GM12878 (cell line): ENCODE measurements around the gene AGO4. TPM values are rescaled to one million over a fixed set of nuclear protein-coding genes. Genes with fewer than 3 reads are reported as not detected.

Experiments
- ATAC-seq: fragments of 200-7000 bp; cut with Tn5 transposase; 3 replicates; pipeline ENCODE4 v1.9.1; 2020; ENCODE audit warnings: mild to moderate bottlenecking, moderate library complexity
- BruUV-seq: library from RNA; stranded (reverse); fragments of 400-500 nt; replicated peaks from 2 replicates; lab custom pipeline; 2021; lab: Mats Ljungman, UMichigan
- CTCF ChIA-PET: fragments of 300-600 bp; sonication (Branson Sonifier 250); formaldehyde crosslinking; extraction: SDS; loops from one replicate; lab custom pipeline; 2021; ENCODE audit warnings: inconsistent platforms; lab: Yijun Ruan, JAX
- POLR2A ChIA-PET: fragments of 350-600 bp; formaldehyde crosslinking; extraction: SDS; loops from one replicate; lab custom pipeline; 2021; ENCODE audit warnings: inconsistent platforms; lab: Charles Lee
- RAD21 ChIA-PET: fragments of 300-600 bp; sonication (Branson Sonifier 250); formaldehyde crosslinking; loops from one replicate; lab custom pipeline; 2023; ENCODE audit warnings: antibody characterized with exemption; ENCODE audit not compliant: unreplicated experiment; lab: Charles Lee
- SMC1A ChIA-PET: fragments of 300-600 bp; sonication (Branson Sonifier 250); formaldehyde crosslinking; loops from one replicate; lab custom pipeline; 2023; ENCODE audit not compliant: unreplicated experiment, uncharacterized antibody; lab: Charles Lee
- DNase-seq: peaks from one replicate; pipeline ENCODE4 v3.0.0-alpha.2; 2011; ENCODE audit warnings: low read depth, low spot score
- FAIRE-seq: peaks from 3 replicates; lab custom pipeline; 2011; peaks lifted over from hg19 to GRCh38; lab: Jason Lieb, UNC
- H2AFZ ChIP-seq: 2 replicates; pipeline ENCODE4 v1.6.0; 2011; ENCODE audit warnings: low read depth, low read length, control low read depth; ENCODE audit not compliant: control insufficient read depth
- H3K27ac ChIP-seq: 2 replicates; pipeline ENCODE4 v1.5.1; 2011; ENCODE audit warnings: control low read depth; ENCODE audit not compliant: control insufficient read depth, insufficient read depth
- H3K27me3 ChIP-seq, 2 experiments: replicated peaks in 1 of 2; 2 replicates each; pipeline versions ENCODE4 v1.6.0 to v1.6.1; 2011; ENCODE audit warnings: low read length in 1 of 2; ENCODE audit not compliant: control insufficient read depth in 2 of 2, insufficient read depth in 2 of 2
- H3K36me3 ChIP-seq, 2 experiments: 2 replicates each; pipeline ENCODE4 v1.5.1; 2011; ENCODE audit warnings: low read length in 1 of 2; ENCODE audit not compliant: control insufficient read depth in 2 of 2, insufficient read depth in 2 of 2
- H3K4me1 ChIP-seq: 2 replicates; pipeline ENCODE4 v1.6.1; 2011; ENCODE audit warnings: mild to moderate bottlenecking, low read length, moderate library complexity, mixed read lengths; ENCODE audit not compliant: control insufficient read depth, insufficient read depth
- H3K4me2 ChIP-seq: 2 replicates; pipeline ENCODE4 v1.6.0; 2011; ENCODE audit warnings: control low read depth; ENCODE audit not compliant: control insufficient read depth, insufficient read depth
- H3K4me3 ChIP-seq: fragments of 200-600 bp; sonication (generic); 2 replicates; pipeline ENCODE4 v1.5.1; 2016
- H3K79me2 ChIP-seq: 2 replicates; pipeline ENCODE4 v1.6.0; 2011; ENCODE audit warnings: low read length; ENCODE audit not compliant: control insufficient read depth, insufficient read depth
- H3K9ac ChIP-seq: 2 replicates; pipeline ENCODE4 v1.8.0; 2011; ENCODE audit warnings: low read length, control low read depth, mixed read lengths; ENCODE audit not compliant: control insufficient read depth, insufficient read depth
- H3K9me3 ChIP-seq: replicated peaks from 3 replicates; pipeline ENCODE4 v1.5.1; 2011; ENCODE audit warnings: mild to moderate bottlenecking, low read length; ENCODE audit not compliant: control insufficient read depth, insufficient read depth
- H4K20me1 ChIP-seq: 2 replicates; pipeline ENCODE4 v1.6.0; 2011; ENCODE audit not compliant: control insufficient read depth, insufficient read depth
- CEBPZ ChIP-seq: fragments of 150-350 bp; IDR thresholded peaks from 2 replicates; pipeline ENCODE4 v1.6.1; 2016; ENCODE audit warnings: low read depth, low read length
- CHD2 ChIP-seq: IDR thresholded peaks from 2 replicates; pipeline ENCODE4 v1.6.1; 2011; ENCODE audit warnings: low read depth, low read length, improper control_type of control experiment, borderline replicate concordance
- CREB1 ChIP-seq: IDR thresholded peaks from 2 replicates; pipeline ENCODE4 v1.6.1; 2012; ENCODE audit warnings: low read depth, mild to moderate bottlenecking, inconsistent platforms
- DPF2 ChIP-seq: fragments of 450-650 bp; IDR thresholded peaks from 2 replicates; pipeline ENCODE4 v1.6.1; 2017; ENCODE audit warnings: mild to moderate bottlenecking
- HCFC1 ChIP-seq: fragments of 150-350 bp; IDR thresholded peaks from 2 replicates; pipeline ENCODE4 v1.6.1; 2014; ENCODE audit warnings: low read length
- HDAC2 ChIP-seq: fragments of 200-600 bp; sonication (generic); IDR thresholded peaks from 2 replicates; pipeline ENCODE4 v1.6.1; 2017
- IKZF1 ChIP-seq: fragments of 450-650 bp; conservative IDR thresholded peaks from 2 replicates; pipeline ENCODE4 v1.6.1; 2017; ENCODE audit warnings: antibody characterized with exemption, mild to moderate bottlenecking
- IRF3 ChIP-seq: fragments of 450-650 bp; IDR thresholded peaks from 2 replicates; pipeline ENCODE4 v1.6.1; 2014; ENCODE audit warnings: mild to moderate bottlenecking
- MTA3 ChIP-seq: IDR thresholded peaks from 2 replicates; pipeline ENCODE4 v1.6.1; 2012; ENCODE audit warnings: low read length, inconsistent platforms, borderline replicate concordance
- NFXL1 ChIP-seq: fragments of 450-650 bp; IDR thresholded peaks from 2 replicates; pipeline ENCODE4 v1.6.1; 2017; ENCODE audit warnings: antibody characterized with exemption, mild to moderate bottlenecking, borderline replicate concordance
- NFYA ChIP-seq: IDR thresholded peaks from 2 replicates; pipeline ENCODE4 v1.6.1; 2011; ENCODE audit warnings: low read depth, mild to moderate bottlenecking, low read length, improper control_type of control experiment, borderline replicate concordance
- NRF1 ChIP-seq: conservative IDR thresholded peaks from 2 replicates; pipeline ENCODE4 v1.6.1; 2011; ENCODE audit warnings: mild to moderate bottlenecking, low read depth, low read length, improper control_type of control experiment
- RFX5 ChIP-seq: IDR thresholded peaks from 2 replicates; pipeline ENCODE4 v1.6.1; 2011; ENCODE audit warnings: low read depth, low read length, improper control_type of control experiment
- ZBED1 ChIP-seq: IDR thresholded peaks from 2 replicates; pipeline ENCODE4 v1.6.1; 2016; ENCODE audit warnings: borderline replicate concordance
- ZNF217 ChIP-seq: fragments of 450-650 bp; IDR thresholded peaks from 2 replicates; pipeline ENCODE4 v1.6.1; 2017; ENCODE audit warnings: antibody characterized with exemption, mild to moderate bottlenecking
- ZNF687 ChIP-seq: fragments of 450-650 bp; IDR thresholded peaks from 2 replicates; pipeline ENCODE4 v1.6.1; 2017; ENCODE audit warnings: mild to moderate bottlenecking, moderate library complexity
- WGBS: methylation state at CpG from one replicate; pipeline ENCODE4 v1.1.6; 2016; ENCODE audit warnings: low lambda C conversion rate; ENCODE audit not compliant: insufficient replicate concordance, insufficient coverage; ENCODE audit errors: missing lambda C conversion rate; 5-methylcytosine and 5-hydroxymethylcytosine counted together
- in situ Hi-C: fragments of 300-500 bp; cut with MboI; formaldehyde crosslinking; loops from 9 replicates; pipeline ENCODE4 v1.14.3; 2018; ENCODE audit warnings: mixed read lengths
- intact Hi-C: fragments of 100-400 bp; cut with micrococcal nuclease; formaldehyde crosslinking; loops from one replicate; pipeline ENCODE4 v1.14.2; 2022; ENCODE audit not compliant: unreplicated experiment
- polyA plus RNA-seq, 11 experiments: library from polyadenylated mRNA; depleted of rRNA in 4 of 11; unstranded in 6 of 11; stranded (reverse) in 5 of 11; fragments of >200 nt; fragmentation: Nextera tagmentation in 4 of 11; fragmentation: Illumina TruSeq in 1 of 11; extraction: Ambion mirVana in 4 of 11; extraction: Trizol in 1 of 11; gene quantifications; 1 replicate in 1 of 11; 2 replicates in 10 of 11; pipeline versions ENCODE4 v1.2.1 to v1.2.3, GENCODE V29; 2011 to 2016; ENCODE audit warnings: inconsistent platforms in 2 of 11, missing spikeins in 2 of 11, low read depth in 1 of 11
- total RNA-seq, 4 experiments: library from RNA; depleted of rRNA in 3 of 4; stranded (reverse); fragments of >200 nt in 3 of 4; fragmentation: Illumina TruSeq in 1 of 4; extraction: Trizol in 1 of 4; gene quantifications; 2 replicates each; pipeline versions ENCODE4 v1.2.1 to v1.2.3, GENCODE V29; 2013 to 2021

AGO4 gene
- total and polyA plus RNA-seq, 10 of the 15 experiments (the other 5 are each of a cell fraction or from before 2014, with no cell fraction given): 1.2 to 7.9 (median 3.2) TPM

- TF ChIP-seq CEBPZ (no peak), RFX5 (no peak), HDAC2 (no peak), NRF1 (no peak)
Measured at GRCh38 chr1:35863136-35863535, 55.3 kb downstream of the AGO4 start (continued).

- WGBS: 35% methylated on average over 3 of the region's 3 CpGs
- in situ Hi-C loops: no loop called here
- Histone ChIP-seq H3K36me3 (no peaks in the 10 kb centered on the region), H3K27ac (no peak overlapping the region), H3K4me1 (no peaks in the 10 kb centered on the region), H2AFZ (no peak overlapping the region), H4K20me1 (no peaks in the 10 kb centered on the region), H3K79me2 (no peaks in the 10 kb centered on the region), H3K27me3 (no peaks in the 10 kb centered on the region), H3K4me2 (no peak overlapping the region), H3K9me3 (no peaks in the 10 kb centered on the region), H3K4me3 (no peak overlapping the region), H3K9ac (no peak overlapping the region)
- ChIA-PET POLR2A (no interaction called here), RAD21 (no interaction called here), SMC1A (no interaction called here), CTCF (interaction anchor here (0.8 to 1.1 kb wide), 2 partner anchors 19 to 271 kb away, joined by 3 read pairs; partner anchors contain the start of gene AGO1)
- DNase-seq (no peak), ATAC-seq (no peak), FAIRE-seq (no peak)
- BruUV-seq: no TSS peak
- intact Hi-C loops: no loop called here
- TF ChIP-seq HDAC2: no peak
- TF ChIP-seq IRF3: no peak
- TF ChIP-seq CHD2: no peak
- no peak for TF ChIP-seq DPF2
- no peak for TF ChIP-seq NFYA
- TF ChIP-seq ZBED1: no peak
- TF ChIP-seq NFXL1: no peak
- TF ChIP-seq ZNF687: no peak
- no peak for TF ChIP-seq IKZF1
- TF ChIP-seq MTA3: no peak
- TF ChIP-seq HCFC1: no peak
- TF ChIP-seq CREB1: no peak
- no peak for TF ChIP-seq ZNF217
Measured at GRCh38 chr1:35863881-35864625, 56.2 kb downstream of the AGO4 start.
